Activated CD4-positive, CD25-positive, alpha-beta regulatory T cell treated with anti-CD3 and anti-CD28 coated beads, Interleukin-2, amount 50 U/mL, for 72 hours (primary cell): Measurements from ENCODE around the gene DNMT1.

ENCODE experiments used
- DNase-seq: peaks from one replicate; pipeline ENCODE4 v3.0.0; 2021

The DNMT1 gene

GRCh38 chr19:10137751-10138682, 56.7 kb downstream of the DNMT1 start:
- DNase-seq, result no peak

- no peak for DNase-seq
Observed at GRCh38 chr19:10136936-10137335, 57.8 kb downstream of the DNMT1 start.

GRCh38 chr19:10135551-10136334, 59.0 kb downstream of the DNMT1 start:
- no peak for DNase-seq

GRCh38 chr19:10134040-10134439, 60.7 kb downstream of the DNMT1 start:
- no peak for DNase-seq

- no peak for DNase-seq
Observed at GRCh38 chr19:10133596-10133995, 61.2 kb downstream of the DNMT1 start.

GRCh38 chr19:10132905-10133304, 61.8 kb downstream of the DNMT1 start:
- no peak for DNase-seq

- no peak for DNase-seq
Observed at GRCh38 chr19:10126213-10126639, 68.5 kb downstream of the DNMT1 start.

GRCh38 chr19:10124429-10124828, 70.3 kb downstream of the DNMT1 start:
- no peak for DNase-seq

- no peak for DNase-seq
Observed at GRCh38 chr19:10122045-10122444, 72.7 kb downstream of the DNMT1 start.

GRCh38 chr19:10120538-10121189, 74.1 kb downstream of the DNMT1 start:
- DNase-seq, result no peak

- no peak for DNase-seq
Observed at GRCh38 chr19:10118960-10119359, 75.8 kb downstream of the DNMT1 start.

- no peak for DNase-seq
Observed at GRCh38 chr19:10116866-10117616, 77.7 kb downstream of the DNMT1 start.

GRCh38 chr19:10116085-10116865, 78.5 kb downstream of the DNMT1 start:
- DNase-seq, result no peak

- no peak for DNase-seq
Observed at GRCh38 chr19:10115392-10116084, 79.2 kb downstream of the DNMT1 start.

- no peak for DNase-seq
Observed at GRCh38 chr19:10114651-10115391, 79.9 kb downstream of the DNMT1 start.

GRCh38 chr19:10113964-10114650, 80.6 kb downstream of the DNMT1 start:
- DNase-seq, result no peak

- no peak for DNase-seq
Observed at GRCh38 chr19:10113592-10113963, 81.2 kb downstream of the DNMT1 start.

GRCh38 chr19:10112895-10113591, 81.7 kb downstream of the DNMT1 start:
- DNase-seq, result peak; percentile 71
